T-helper 17 cell (primary cell): ENCODE measurements around the gene KLF16. TPM values are rescaled to one million over a fixed set of nuclear protein-coding genes. Genes with fewer than 3 reads are reported as not detected.
A peak's percentile ranks its signal among the peaks of the same experiment; 100 is the strongest.
"Not testable (repeated sequence)": the region's sequence is repeated elsewhere in the genome, so short reads cannot be mapped to it uniquely, and the experiment has no call there.

Source experiments
- ATAC-seq: fragments of 150-1000 bp; cut with Tn5 transposase; 2 replicates; pipeline ENCODE4 v1.10.0; 2021; ENCODE audit warnings: mild to moderate bottlenecking, moderate library complexity
- DNase-seq, 3 donors: peaks; one replicate each; pipeline versions ENCODE4 v3.0.0 to v3.0.0-alpha.2; 2020 to 2021
- H3K9me3 ChIP-seq: one replicate; pipeline ENCODE4 v1.7.0; 2013; ENCODE audit warnings: low read length, mild to moderate bottlenecking; ENCODE audit not compliant: control insufficient read depth, poor library complexity, severe bottlenecking
- H3K27ac Mint-ChIP-seq: one replicate; pipeline ENCODE4 v1.8.0; 2022; ENCODE audit warnings: mild to moderate bottlenecking, moderate library complexity, mixed read lengths
- H3K27me3 Mint-ChIP-seq: one replicate; pipeline ENCODE4 v1.8.0; 2022; ENCODE audit warnings: mixed read lengths
- H3K36me3 Mint-ChIP-seq: one replicate; pipeline ENCODE4 v1.8.0; 2022; ENCODE audit warnings: low read depth, mixed read lengths
- H3K4me1 Mint-ChIP-seq: one replicate; pipeline ENCODE4 v1.8.0; 2022; ENCODE audit warnings: mild to moderate bottlenecking, mixed read lengths
- H3K4me3 Mint-ChIP-seq: one replicate; pipeline ENCODE4 v1.8.0; 2022; ENCODE audit warnings: mild to moderate bottlenecking, moderate library complexity, mixed read lengths
- total RNA-seq, 4 donors: library from RNA in 2 of 4; stranded (reverse) in 2 of 4; gene quantifications; one replicate each; pipeline ENCODE4 v1.2.3 and lab custom pipeline; 2022 to 2026

The KLF16 gene
- total RNA-seq, 2 donors from 2014 or later: 37.9 to 46.5 TPM

- no peaks in the 10 kb centered on the region for H3K9me3 ChIP-seq
- Mint-ChIP-seq H3K36me3 (no peaks in the 10 kb centered on the region), H3K27ac (peak overlapping the region; percentile 37), H3K27me3 (no peaks in the 10 kb centered on the region), H3K4me1 (peaks cover 15% of the 10 kb centered on the region), H3K4me3 (no peak overlapping the region)
- no peak for DNase-seq
- ATAC-seq: no peak
Measured at GRCh38 chr19:1901940-1902404, 38.6 kb upstream of the KLF16 start.

DNA sequence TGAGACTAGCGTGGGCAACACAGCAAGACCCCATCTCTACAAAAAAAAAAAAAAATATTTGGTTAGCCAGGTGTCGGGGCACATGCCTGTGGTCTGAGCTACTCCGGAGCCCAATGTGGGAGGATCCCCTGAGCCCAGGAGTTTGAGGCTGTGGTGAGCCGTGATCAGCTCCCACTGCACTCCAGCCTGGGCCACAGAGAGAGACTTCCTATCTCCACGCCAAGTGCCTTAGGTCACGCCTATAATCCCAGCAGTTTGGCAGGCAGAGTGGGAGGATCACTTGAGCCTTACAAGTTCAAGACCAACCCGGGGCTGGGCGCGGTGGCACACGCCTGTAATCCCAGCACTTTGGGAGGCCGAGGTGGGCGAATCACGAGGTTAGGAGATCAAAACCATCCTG, 33.1 kb upstream of the KLF16 start:
- H3K9me3 ChIP-seq: no peaks in the 10 kb centered on the region
- Mint-ChIP-seq H3K4me3 (peak overlapping the region; percentile 86), H3K27me3 (no peaks in the 10 kb centered on the region), H3K36me3 (no peaks in the 10 kb centered on the region), H3K27ac (peak overlapping the region; percentile 89), H3K4me1 (peaks cover 19% of the 10 kb centered on the region)
- DNase-seq (no peak), ATAC-seq (no peak)

DNA sequence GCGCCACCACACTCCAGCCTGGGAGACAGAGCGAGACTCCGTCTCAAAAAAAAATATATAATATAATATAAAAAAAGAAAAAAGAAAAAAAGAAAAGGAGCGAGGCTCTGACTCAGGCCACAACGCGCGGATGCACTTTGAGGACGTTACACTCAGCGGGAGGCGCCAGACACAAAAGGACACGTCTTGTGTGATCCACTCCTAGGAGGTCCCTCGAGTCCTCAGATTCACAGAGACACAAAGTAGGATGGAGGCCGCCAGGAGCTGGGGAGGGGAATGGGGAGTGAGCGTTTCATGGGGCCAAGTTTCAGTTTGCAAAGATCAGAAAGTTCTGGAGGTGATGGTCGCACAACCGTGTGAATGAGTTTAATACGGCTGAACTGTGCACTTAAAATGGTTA, 30.4 kb upstream of the KLF16 start:
- DNase-seq (no peak), ATAC-seq (no peak)
- Mint-ChIP-seq H3K36me3 (no peaks in the 10 kb centered on the region), H3K27ac (no peak overlapping the region), H3K4me1 (peaks cover 22% of the 10 kb centered on the region), H3K27me3 (no peaks in the 10 kb centered on the region), H3K4me3 (peak overlapping the region; percentile 78)
- H3K9me3 ChIP-seq: no peaks in the 10 kb centered on the region

GRCh38 chr19:1889907-1890306, 26.5 kb upstream of the KLF16 start:
- H3K4me1 Mint-ChIP-seq: peaks cover 8% of the 10 kb centered on the region
- H3K9me3 ChIP-seq: no peaks in the 10 kb centered on the region
- H3K27ac Mint-ChIP-seq: no peak overlapping the region
- no peak overlapping the region for H3K4me3 Mint-ChIP-seq
- H3K27me3 Mint-ChIP-seq: no peaks in the 10 kb centered on the region
- no peak for DNase-seq
- no peak for ATAC-seq
- H3K36me3 Mint-ChIP-seq: no peaks in the 10 kb centered on the region

- H3K4me1 Mint-ChIP-seq: peaks cover 22% of the 10 kb centered on the region
- H3K27me3 Mint-ChIP-seq: no peaks in the 10 kb centered on the region
- peaks cover 6% of the 10 kb centered on the region for H3K36me3 Mint-ChIP-seq
- no peak for DNase-seq
- no peaks in the 10 kb centered on the region for H3K9me3 ChIP-seq
- ATAC-seq: no peak
- no peak overlapping the region for H3K27ac Mint-ChIP-seq
- no peak overlapping the region for H3K4me3 Mint-ChIP-seq
Measured at GRCh38 chr19:1888385-1888784, 25.0 kb upstream of the KLF16 start.

DNA sequence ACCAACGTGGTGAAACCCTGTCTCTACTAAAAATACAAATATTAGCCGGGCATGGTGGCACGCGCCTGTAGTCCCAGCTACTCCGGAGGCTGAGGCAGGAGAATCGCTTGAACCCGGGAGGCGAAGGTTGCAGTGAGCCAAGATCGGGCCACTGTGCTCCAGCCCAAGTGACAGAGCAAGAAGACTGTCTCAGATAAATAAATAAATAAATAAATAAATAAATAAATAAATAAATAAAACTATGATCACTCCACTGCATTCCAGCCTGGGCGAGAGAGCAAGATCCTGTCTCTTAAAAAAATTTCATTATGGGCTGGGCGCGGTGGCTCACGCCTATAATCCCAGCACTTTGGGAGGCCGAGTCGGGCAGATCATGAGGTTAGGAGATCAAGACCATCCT, 23.0 kb upstream of the KLF16 start:
- not testable (repeated sequence) for H3K9me3 ChIP-seq, DNase-seq, ATAC-seq, H3K4me3 Mint-ChIP-seq, H3K27ac Mint-ChIP-seq, H3K27me3 Mint-ChIP-seq, H3K36me3 Mint-ChIP-seq
- peaks cover 37% of the 10 kb centered on the region for H3K4me1 Mint-ChIP-seq

GRCh38 chr19:1885398-1886119, 22.2 kb upstream of the KLF16 start, which contains the start of gene ABHD17A:
Gene ABHD17A (minus strand): TSS chr19:1885496. CDS start chr19:1881566, 3,930 bp downstream.
- not testable (repeated sequence) for H3K9me3 ChIP-seq, H3K27me3 Mint-ChIP-seq, H3K36me3 Mint-ChIP-seq
- peaks cover 37% of the 10 kb centered on the region for H3K4me1 Mint-ChIP-seq
- H3K27ac Mint-ChIP-seq: peak within 1 kb of the TSS; percentile 100
- ATAC-seq: peak; percentile 74
- peak within 1 kb of the TSS; percentile 98 for H3K4me3 Mint-ChIP-seq
- DNase-seq: peak; percentile 88 to 93 (median 92)

DNA sequence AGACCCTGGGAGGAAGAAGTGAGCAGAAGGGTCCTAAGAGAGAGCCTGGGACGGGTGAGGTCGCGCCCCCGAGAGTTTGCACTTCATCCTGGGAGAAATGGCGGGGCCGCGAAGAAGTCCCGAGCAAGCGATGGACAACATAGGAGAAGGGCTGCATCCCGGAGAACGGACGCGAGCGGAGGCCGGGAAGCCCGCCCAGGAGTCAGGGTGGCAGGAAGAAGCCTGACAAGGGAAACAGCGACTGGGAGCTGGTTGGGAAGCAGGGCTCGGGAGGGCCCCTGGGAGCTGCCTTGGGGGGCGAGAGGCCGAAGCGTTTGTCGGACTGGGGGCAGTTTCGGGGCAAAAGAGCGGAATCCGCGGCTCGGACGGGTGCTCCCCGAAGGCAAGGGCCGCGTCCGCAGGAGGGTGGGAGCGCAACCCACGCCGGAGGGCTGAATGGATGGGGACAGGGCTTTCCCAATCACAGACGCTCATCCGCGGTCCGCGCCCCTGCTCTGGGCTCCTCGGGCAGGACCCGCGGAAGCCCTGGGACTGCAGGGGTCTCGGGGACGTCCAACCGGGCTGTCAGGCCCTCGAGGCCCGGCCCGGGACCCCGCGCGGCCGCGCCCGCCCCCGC, 21.4 kb upstream of the KLF16 start:
- Mint-ChIP-seq H3K4me3 (peak overlapping the region; percentile 98), H3K27me3 (no peaks in the 10 kb centered on the region), H3K4me1 (peaks cover 34% of the 10 kb centered on the region), H3K36me3 (peaks cover 6% of the 10 kb centered on the region), H3K27ac (peak overlapping the region; percentile 100)
- ATAC-seq (no peak), DNase-seq (no peak)
- no peaks in the 10 kb centered on the region for H3K9me3 ChIP-seq

DNA sequence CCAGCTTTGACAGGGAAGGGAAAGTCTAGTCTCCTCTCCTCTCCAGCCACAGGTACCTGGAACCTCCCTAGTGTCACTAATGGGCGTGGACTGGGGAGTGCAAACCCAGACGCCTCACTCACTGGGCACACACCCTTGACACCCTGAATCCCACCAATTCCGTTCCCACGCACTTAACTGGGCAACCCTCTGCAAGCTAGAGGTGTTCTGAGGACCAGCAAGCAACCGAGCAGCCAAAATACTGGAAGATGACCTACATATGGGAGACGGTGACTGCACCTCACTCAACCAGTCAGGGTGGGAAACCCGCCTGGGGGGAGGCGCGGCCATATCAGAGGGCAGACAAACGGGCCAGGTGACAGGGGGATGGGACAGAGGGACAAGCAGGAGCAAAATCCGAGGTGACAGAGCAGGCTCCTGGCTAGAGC, 20.9 kb upstream of the KLF16 start:
- peak overlapping the region; percentile 98 for H3K4me3 Mint-ChIP-seq
- peak in 1 of 3 donors; percentile 30 for DNase-seq
- H3K9me3 ChIP-seq: no peaks in the 10 kb centered on the region
- no peaks in the 10 kb centered on the region for H3K27me3 Mint-ChIP-seq
- peaks cover 34% of the 10 kb centered on the region for H3K4me1 Mint-ChIP-seq
- peak; percentile 26 for ATAC-seq
- peaks cover 6% of the 10 kb centered on the region for H3K36me3 Mint-ChIP-seq
- peak overlapping the region; percentile 100 for H3K27ac Mint-ChIP-seq

DNA sequence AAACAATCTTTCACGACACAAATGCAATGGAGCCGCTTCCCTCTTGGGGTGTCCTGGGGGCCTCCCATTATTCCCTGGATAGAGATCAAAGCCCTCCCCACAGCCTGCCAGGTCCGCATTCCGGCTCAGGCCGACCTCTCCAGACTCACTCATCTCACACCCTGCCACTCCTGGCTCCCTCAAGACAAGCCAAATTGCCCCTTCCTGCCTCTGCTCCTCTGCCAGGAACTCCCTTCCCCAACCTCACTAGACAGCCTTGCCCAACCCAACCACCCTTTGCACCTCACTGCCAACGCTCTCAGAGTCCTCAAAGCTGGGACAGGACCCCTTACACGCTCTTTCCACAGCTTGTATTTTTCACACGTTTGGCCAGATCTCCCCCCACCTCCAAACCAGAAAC, 20.4 kb upstream of the KLF16 start:
- Mint-ChIP-seq H3K36me3 (peaks cover 6% of the 10 kb centered on the region), H3K27ac (peak overlapping the region; percentile 100)

DNA sequence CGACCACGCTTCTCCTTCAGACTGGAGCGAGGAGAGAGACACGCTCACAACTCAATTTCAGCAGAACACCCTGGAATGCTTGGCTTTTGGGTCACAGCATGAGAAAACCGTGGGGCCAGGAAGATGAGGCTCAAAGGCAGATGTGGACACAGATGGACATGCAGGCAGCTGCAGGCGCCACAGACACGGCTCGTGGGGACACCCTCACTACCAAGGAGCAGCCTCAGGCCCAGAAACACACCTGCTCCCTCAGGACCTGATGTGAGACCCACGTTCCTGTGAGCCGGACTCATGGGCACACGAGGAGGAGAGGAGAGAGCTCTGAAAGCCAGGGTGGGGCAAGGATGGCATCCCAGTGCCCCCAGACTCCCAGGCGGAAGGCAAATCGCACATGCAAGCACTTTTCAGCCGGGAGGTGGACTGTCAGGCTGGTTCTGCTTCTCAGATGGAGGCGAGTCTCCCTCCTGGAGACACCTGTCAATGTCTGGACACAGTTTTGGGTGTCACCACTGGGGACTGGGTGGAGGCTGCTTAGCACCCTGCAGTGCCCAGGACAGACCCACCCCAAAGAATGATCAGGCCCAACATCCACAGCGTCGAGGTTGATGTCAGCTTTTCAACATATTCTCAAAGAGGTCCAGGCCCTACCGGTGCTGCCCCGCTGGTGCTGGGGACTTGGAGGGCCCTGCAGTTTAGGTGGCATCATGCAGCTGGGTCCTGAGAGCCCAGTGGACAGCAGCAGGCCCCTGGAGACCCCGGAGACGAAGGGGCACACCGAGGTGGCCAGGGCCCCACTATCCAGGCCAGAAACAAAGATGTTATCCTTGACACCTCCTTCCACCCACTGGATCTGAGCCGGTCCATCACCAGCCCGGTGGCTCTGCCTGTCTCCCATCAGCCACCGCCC, 19.7 kb upstream of the KLF16 start:
- peak; percentile 1 for ATAC-seq
- peaks cover 6% of the 10 kb centered on the region for H3K36me3 Mint-ChIP-seq
- H3K9me3 ChIP-seq: no peaks in the 10 kb centered on the region
- H3K27ac Mint-ChIP-seq: peak overlapping the region; percentile 100
- no peak for DNase-seq
- H3K4me1 Mint-ChIP-seq: peaks cover 34% of the 10 kb centered on the region
- H3K27me3 Mint-ChIP-seq: no peaks in the 10 kb centered on the region
- peak overlapping the region; percentile 98 for H3K4me3 Mint-ChIP-seq

More for the DNA sequence above, 20.4 kb upstream of the KLF16 start:
- H3K4me1 Mint-ChIP-seq: peaks cover 34% of the 10 kb centered on the region
- H3K27me3 Mint-ChIP-seq: no peaks in the 10 kb centered on the region
- peak overlapping the region; percentile 98 for H3K4me3 Mint-ChIP-seq
- H3K9me3 ChIP-seq: no peaks in the 10 kb centered on the region
- DNase-seq (no peak), ATAC-seq (no peak)

- Mint-ChIP-seq H3K4me3 (peak overlapping the region; percentile 98), H3K27me3 (no peaks in the 10 kb centered on the region), H3K4me1 (peaks cover 31% of the 10 kb centered on the region), H3K36me3 (peaks cover 6% of the 10 kb centered on the region), H3K27ac (peak overlapping the region; percentile 100)
- peak; percentile 70 for ATAC-seq
- DNase-seq: peak in 2 of 3 donors; percentile 50 to 51
- H3K9me3 ChIP-seq: no peaks in the 10 kb centered on the region
Measured at GRCh38 chr19:1882089-1882785, 18.9 kb upstream of the KLF16 start.
